Immature natural killer cell (primary cell): ENCODE results near the gene SORL1. TPM values are rescaled to one million over a fixed set of nuclear protein-coding genes. Genes with fewer than 3 reads are reported as not detected.
"Not testable (repeated sequence)": the region's sequence is repeated elsewhere in the genome, so short reads cannot be mapped to it uniquely, and the experiment has no call there.

ENCODE experiments used
- DNase-seq, 3 donors: peaks; one replicate each; pipeline ENCODE4 v3.0.0; 2022; ENCODE audit warnings: mixed read lengths in 1 of 3
- H3K27ac Mint-ChIP-seq, 6 donors: one replicate each; pipeline ENCODE4 v1.8.0; 2020; ENCODE audit warnings: mixed read lengths in 6 of 6, mild to moderate bottlenecking in 5 of 6, inconsistent platforms in 4 of 6, moderate library complexity in 3 of 6
- H3K27me3 Mint-ChIP-seq, 3 donors: one replicate each; pipeline ENCODE4 v1.8.0; 2020 to 2021; ENCODE audit warnings: low read depth in 3 of 3, mild to moderate bottlenecking in 3 of 3, mixed read lengths in 3 of 3, moderate library complexity in 3 of 3, inconsistent platforms in 1 of 3
- H3K36me3 Mint-ChIP-seq, 3 donors: one replicate each; pipeline ENCODE4 v1.8.0; 2020; ENCODE audit warnings: mixed read lengths in 3 of 3, inconsistent platforms in 2 of 3, mild to moderate bottlenecking in 2 of 3
- H3K4me1 Mint-ChIP-seq, 2 donors: one replicate each; pipeline ENCODE4 v1.8.0; 2020; ENCODE audit warnings: inconsistent platforms in 2 of 2, mild to moderate bottlenecking in 2 of 2, mixed read lengths in 2 of 2, moderate library complexity in 1 of 2
- H3K4me3 Mint-ChIP-seq, 5 donors: one replicate each; pipeline ENCODE4 v1.8.0; 2020; ENCODE audit warnings: mild to moderate bottlenecking in 5 of 5, mixed read lengths in 5 of 5, inconsistent platforms in 3 of 5, moderate library complexity in 3 of 5
- H3K9me3 Mint-ChIP-seq, 6 donors: one replicate each; pipeline ENCODE4 v1.8.0; 2020; ENCODE audit warnings: mild to moderate bottlenecking in 6 of 6, mixed read lengths in 6 of 6, inconsistent platforms in 4 of 6, moderate library complexity in 3 of 6
- polyA plus RNA-seq, 3 donors: library from polyadenylated mRNA; unstranded; fragments of 300-500 nt; fragmentation: Illumina TruSeq; gene quantifications; one replicate each; pipeline ENCODE4 v1.2.3, GENCODE V29; 2021

The SORL1 gene
- polyA plus RNA-seq, 3 donors from 2014 or later, result 125 to 281 (median 189) TPM

DNA sequence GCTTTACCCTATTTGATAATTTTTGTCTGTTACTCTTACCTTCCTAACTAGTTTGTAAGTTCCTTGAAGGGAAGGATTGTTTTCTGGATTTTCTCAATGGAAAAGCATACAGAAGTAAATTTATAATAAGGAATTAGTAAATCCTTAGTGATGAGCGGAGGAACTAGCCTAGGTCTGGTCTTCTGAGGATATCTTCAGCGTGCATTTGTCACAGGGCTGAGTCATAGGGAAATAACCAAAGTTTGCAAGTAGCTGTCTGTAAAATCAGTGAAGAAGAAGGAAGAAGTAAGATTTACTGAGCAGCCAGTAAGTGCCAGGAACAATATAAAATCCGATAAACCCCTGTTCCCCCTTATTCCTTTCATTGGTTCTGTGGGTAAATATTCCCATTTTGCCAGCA lies 163.4 kb downstream of the SORL1 start:
- Mint-ChIP-seq H3K27me3 (peaks cover 1 to 16% (median 5%) of the 10 kb centered on the region in 3 donors), H3K4me1 (no peaks in the 10 kb centered on the region), H3K4me3 (no peak overlapping the region), H3K9me3 (no peaks in the 10 kb centered on the region), H3K27ac (peak overlapping the region in 1 of 6 donors; percentile 19), H3K36me3 (peaks cover 27 to 85% (median 57%) of the 10 kb centered on the region in 3 donors)
- no peak for DNase-seq

GRCh38 chr11:121618516-121618915 lies 166.4 kb downstream of the SORL1 start:
- no peaks in the 10 kb centered on the region for H3K9me3 Mint-ChIP-seq
- H3K27me3 Mint-ChIP-seq, result peaks cover 1 to 18% (median 8%) of the 10 kb centered on the region in 3 donors
- no peak for DNase-seq
- H3K36me3 Mint-ChIP-seq, result peaks cover 38 to 92% (median 61%) of the 10 kb centered on the region in 3 donors
- no peak overlapping the region for H3K27ac Mint-ChIP-seq
- no peaks in the 10 kb centered on the region for H3K4me1 Mint-ChIP-seq
- H3K4me3 Mint-ChIP-seq, result no peak overlapping the region

DNA sequence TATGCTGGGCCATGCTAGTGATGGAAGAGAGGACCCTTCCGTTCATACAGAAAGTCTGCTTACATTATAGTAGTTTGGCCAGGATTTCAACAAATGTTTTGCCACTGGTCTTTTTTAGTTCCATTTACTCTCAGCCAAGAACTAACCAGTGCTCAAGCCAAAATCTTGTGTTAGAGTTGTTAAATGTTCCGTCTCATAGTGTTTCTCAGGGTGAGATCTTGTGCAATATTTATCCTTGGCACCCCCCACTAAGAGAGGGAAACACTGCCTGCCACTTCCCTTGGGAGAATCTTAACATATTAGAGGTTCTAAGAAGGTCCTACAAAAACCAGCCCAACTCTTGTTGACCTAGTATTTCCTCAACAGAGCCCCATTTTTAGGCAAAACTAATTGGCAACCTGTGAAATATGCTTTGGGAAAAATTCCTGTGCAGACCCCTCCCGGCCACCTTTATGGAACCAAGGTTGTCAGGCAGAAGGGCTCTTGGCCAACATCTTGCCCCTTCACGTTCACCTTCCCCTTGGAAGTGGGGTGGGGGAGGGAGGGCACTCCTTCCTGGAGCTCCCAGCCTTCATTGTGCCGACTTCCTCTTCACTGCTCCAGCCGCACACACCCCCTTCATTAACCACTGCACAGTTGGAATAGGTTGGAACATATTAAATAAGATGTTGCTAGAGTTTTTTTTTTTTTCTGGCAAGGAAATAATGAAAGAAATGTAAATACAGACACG lies 173.8 kb downstream of the SORL1 start:
- Mint-ChIP-seq H3K4me1 (no peaks in the 10 kb centered on the region), H3K4me3 (no peak overlapping the region), H3K36me3 (peaks cover 20 to 82% (median 49%) of the 10 kb centered on the region in 3 donors), H3K27me3 (peaks cover 4 to 19% (median 12%) of the 10 kb centered on the region in 3 donors), H3K9me3 (no peaks in the 10 kb centered on the region), H3K27ac (peak overlapping the region in 2 of 6 donors; percentile 57 to 72)
- DNase-seq, result no peak

GRCh38 chr11:121626507-121626875 lies 174.4 kb downstream of the SORL1 start:
- DNase-seq, result no peak
- Mint-ChIP-seq H3K9me3 (no peaks in the 10 kb centered on the region), H3K36me3 (peaks cover 18 to 78% (median 47%) of the 10 kb centered on the region in 3 donors), H3K4me3 (no peak overlapping the region), H3K27ac (peak overlapping the region in 1 of 6 donors; percentile 34), H3K27me3 (peaks cover 4 to 16% (median 11%) of the 10 kb centered on the region in 3 donors), H3K4me1 (no peaks in the 10 kb centered on the region)

DNA sequence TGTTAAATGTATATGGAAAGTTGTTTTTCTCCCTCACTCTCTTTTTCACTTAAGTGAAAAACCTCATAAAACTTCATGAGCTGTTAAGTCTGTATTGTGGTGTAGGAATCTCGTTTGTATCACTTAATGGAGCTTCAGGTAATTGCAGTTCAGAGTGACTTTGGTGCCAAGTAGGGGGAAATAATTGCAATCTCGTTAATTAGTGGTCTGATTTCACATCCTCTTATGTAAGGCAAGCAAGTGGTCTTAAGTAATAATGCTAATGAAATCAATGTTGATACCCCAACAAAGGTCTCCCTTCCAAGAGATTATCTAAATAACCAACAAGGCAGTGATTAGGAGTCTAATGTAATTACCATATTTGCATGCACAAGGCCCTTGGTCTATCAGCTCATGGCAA lies 174.9 kb downstream of the SORL1 start:
- Mint-ChIP-seq H3K9me3 (no peaks in the 10 kb centered on the region), H3K27ac (peak overlapping the region in 2 of 6 donors; percentile 4 to 29), H3K4me3 (no peak overlapping the region), H3K36me3 (peaks cover 17 to 74% (median 45%) of the 10 kb centered on the region in 3 donors), H3K27me3 (peaks cover 4 to 16% (median 11%) of the 10 kb centered on the region in 3 donors), H3K4me1 (no peaks in the 10 kb centered on the region)
- no peak for DNase-seq

DNA sequence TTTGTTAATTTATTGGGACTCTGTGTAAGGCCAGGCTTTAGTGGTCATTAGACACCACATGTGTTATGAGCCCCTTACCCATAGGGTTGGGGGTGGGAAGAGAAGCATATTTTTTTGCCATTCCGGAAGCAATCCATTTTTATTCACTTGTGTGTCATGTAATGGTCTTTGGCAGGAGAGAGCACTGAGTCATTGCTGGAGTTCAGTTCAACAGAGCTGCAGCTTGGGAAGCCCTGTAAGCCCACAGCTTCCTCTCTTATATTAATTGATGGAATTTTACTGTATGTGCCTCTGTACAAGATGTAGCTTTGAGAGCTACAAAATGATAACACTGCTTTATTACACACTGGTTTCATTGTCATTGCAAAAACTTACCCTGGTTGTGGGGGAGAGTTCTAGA lies 177.9 kb downstream of the SORL1 start:
- Mint-ChIP-seq H3K36me3 (peaks cover 11 to 60% (median 28%) of the 10 kb centered on the region in 3 donors), H3K4me1 (no peaks in the 10 kb centered on the region), H3K4me3 (no peak overlapping the region), H3K27me3 (peaks cover 0 to 17% (median 8%) of the 10 kb centered on the region in 3 donors), H3K27ac (peak overlapping the region in 1 of 6 donors; percentile 34), H3K9me3 (no peaks in the 10 kb centered on the region)
- no peak for DNase-seq

- peak overlapping the region in 1 of 6 donors; percentile 7 for H3K27ac Mint-ChIP-seq
- peaks cover 11 to 46% (median 19%) of the 10 kb centered on the region in 3 donors for H3K36me3 Mint-ChIP-seq
- no peak overlapping the region for H3K4me3 Mint-ChIP-seq
- DNase-seq, result no peak
- H3K9me3 Mint-ChIP-seq, result no peaks in the 10 kb centered on the region
- peaks cover 0 to 18% (median 15%) of the 10 kb centered on the region in 3 donors for H3K27me3 Mint-ChIP-seq
- no peaks in the 10 kb centered on the region for H3K4me1 Mint-ChIP-seq
These were observed 179.3 kb downstream of the SORL1 start for GRCh38 chr11:121631456-121631855.

DNA sequence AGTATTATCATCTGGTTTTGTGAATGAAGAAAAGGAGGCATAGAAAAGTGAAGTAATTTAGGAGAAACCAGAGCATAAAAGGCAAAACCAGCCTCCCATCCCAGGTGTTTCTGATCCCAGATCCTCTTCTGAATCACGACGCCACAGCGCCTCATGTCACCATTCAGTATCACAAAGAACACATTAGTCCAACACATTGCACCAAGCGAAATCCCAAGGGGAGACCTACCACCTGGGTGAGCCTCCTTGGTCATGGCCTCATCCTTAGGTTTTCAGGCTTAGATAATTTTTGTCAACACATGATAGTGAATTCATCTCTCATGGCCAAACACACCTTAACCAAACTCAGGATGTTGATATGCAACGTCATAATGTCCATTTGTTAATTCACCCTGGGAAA lies 182.2 kb downstream of the SORL1 start:
- H3K4me3 Mint-ChIP-seq, result no peak overlapping the region
- no peaks in the 10 kb centered on the region for H3K4me1 Mint-ChIP-seq
- no peaks in the 10 kb centered on the region for H3K9me3 Mint-ChIP-seq
- no peak for DNase-seq
- H3K27me3 Mint-ChIP-seq, result peaks cover 0 to 17% (median 11%) of the 10 kb centered on the region in 3 donors
- peak overlapping the region in 3 of 6 donors; percentile 3 to 12 (median 7) for H3K27ac Mint-ChIP-seq
- H3K36me3 Mint-ChIP-seq, result peaks cover 3 to 27% (median 5%) of the 10 kb centered on the region in 3 donors

DNA sequence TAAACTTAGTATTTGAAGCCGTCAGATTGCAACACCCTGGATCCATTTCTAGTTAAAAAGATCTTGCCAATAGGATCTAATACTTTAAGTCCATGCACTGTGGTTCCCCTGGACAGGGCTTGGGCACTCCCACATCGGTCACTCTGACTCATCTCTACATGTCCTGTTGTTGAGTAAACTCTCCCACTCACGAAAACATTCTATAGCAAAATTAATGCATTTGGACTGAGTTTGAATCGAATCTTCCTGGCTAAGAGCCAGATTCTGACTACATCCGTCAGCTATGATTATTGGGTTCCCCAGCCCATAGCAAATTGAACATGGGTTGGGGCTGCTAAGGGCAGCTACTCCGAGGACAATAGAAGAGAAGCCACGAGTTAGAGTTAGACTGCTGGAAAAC lies 182.8 kb downstream of the SORL1 start:
- H3K27me3 Mint-ChIP-seq, result peaks cover 0 to 17% (median 11%) of the 10 kb centered on the region in 3 donors
- H3K36me3 Mint-ChIP-seq, result peaks cover 3 to 21% (median 5%) of the 10 kb centered on the region in 3 donors
- H3K27ac Mint-ChIP-seq, result peak overlapping the region in 2 of 6 donors; percentile 3 to 65
- H3K4me1 Mint-ChIP-seq, result no peaks in the 10 kb centered on the region
- no peak for DNase-seq
- no peaks in the 10 kb centered on the region for H3K9me3 Mint-ChIP-seq
- no peak overlapping the region for H3K4me3 Mint-ChIP-seq

GRCh38 chr11:121636081-121636799 lies 184.1 kb downstream of the SORL1 start:
- DNase-seq, result no peak
- Mint-ChIP-seq H3K9me3 (no peaks in the 10 kb centered on the region), H3K36me3 (peaks cover 3 to 15% (median 5%) of the 10 kb centered on the region in 3 donors), H3K27me3 (peaks cover 0 to 17% (median 11%) of the 10 kb centered on the region in 3 donors), H3K27ac (peak overlapping the region in 2 of 6 donors; percentile 20 to 64), H3K4me3 (no peak overlapping the region), H3K4me1 (no peaks in the 10 kb centered on the region)

- H3K27ac Mint-ChIP-seq, result no peak overlapping the region
- no peak for DNase-seq
- H3K9me3 Mint-ChIP-seq, result no peaks in the 10 kb centered on the region
- H3K36me3 Mint-ChIP-seq, result peaks cover 3 to 13% (median 5%) of the 10 kb centered on the region in 3 donors
- H3K27me3 Mint-ChIP-seq, result peaks cover 0 to 17% (median 11%) of the 10 kb centered on the region in 3 donors
- no peaks in the 10 kb centered on the region for H3K4me1 Mint-ChIP-seq
- H3K4me3 Mint-ChIP-seq, result no peak overlapping the region
These were observed 184.7 kb downstream of the SORL1 start for GRCh38 chr11:121636800-121637176.

DNA sequence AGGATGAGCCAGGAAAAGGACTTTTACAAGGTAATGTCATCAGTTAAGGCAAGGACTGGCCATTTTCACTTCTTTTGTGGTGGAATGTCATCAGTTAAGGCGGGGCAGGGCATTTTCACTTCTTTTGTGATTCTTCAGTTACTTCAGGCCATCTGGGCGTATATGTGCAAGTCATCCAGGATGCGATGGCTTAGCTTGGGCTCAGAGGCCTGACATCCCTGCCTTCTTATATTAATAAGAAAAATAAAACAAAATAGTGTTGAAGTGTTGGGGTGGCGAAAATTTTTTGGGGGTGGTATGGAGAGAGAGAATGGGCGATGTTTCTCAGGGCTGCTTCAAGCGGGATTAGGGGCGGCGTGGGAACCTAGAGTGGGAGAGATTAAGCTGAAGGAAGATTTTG lies 185.5 kb downstream of the SORL1 start:
- DNase-seq, H3K4me3 Mint-ChIP-seq, H3K36me3 Mint-ChIP-seq, H3K4me1 Mint-ChIP-seq, H3K9me3 Mint-ChIP-seq: not testable (repeated sequence)
- H3K27ac Mint-ChIP-seq, result peak overlapping the region in 1 of 6 donors; percentile 17
- H3K27me3 Mint-ChIP-seq, result peaks cover 0 to 17% (median 11%) of the 10 kb centered on the region in 3 donors

DNA sequence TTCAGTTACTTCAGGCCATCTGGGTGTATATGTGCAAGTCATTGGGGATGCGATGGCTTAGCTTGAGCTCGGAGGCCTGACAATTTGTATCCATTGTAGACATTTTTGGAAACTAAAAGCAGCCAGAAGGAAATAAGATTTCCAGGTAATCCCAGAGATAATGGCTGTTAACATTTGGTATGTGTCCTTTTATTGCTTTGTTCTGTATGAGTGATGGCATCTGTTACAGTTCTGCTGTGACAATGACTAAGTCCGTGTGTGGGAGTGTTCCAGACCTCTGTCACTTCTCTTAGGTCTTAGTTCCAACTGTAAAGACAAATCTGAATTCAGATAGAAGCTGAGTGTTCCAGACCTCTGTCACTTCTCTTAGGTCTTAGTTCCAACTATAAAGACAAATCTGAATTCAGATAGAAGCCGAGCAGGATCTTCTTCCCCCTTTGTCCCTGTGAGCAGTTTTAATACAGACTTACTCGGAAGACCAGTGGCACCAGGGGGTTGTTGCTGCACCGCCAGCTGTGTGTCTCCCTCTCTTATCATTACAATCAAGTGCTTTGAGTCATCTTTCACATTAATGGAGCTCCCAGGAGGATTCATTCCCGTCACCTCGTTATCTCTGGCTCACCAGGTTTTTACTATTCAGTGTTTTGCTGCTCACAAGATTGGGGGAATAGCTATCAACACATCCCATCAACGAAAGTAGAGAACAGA lies 191.5 kb downstream of the SORL1 start:
- Mint-ChIP-seq H3K27me3 (peaks cover 0 to 9% (median 0%) of the 10 kb centered on the region in 3 donors), H3K36me3 (no peaks in the 10 kb centered on the region), H3K4me1 (no peaks in the 10 kb centered on the region), H3K9me3 (no peaks in the 10 kb centered on the region), H3K27ac (peak overlapping the region in 3 of 6 donors; percentile 41 to 59 (median 54)), H3K4me3 (no peak overlapping the region)
- DNase-seq, result no peak

GRCh38 chr11:121644187-121644512 lies 192.0 kb downstream of the SORL1 start:
- H3K4me3 Mint-ChIP-seq, result no peak overlapping the region
- peak overlapping the region in 3 of 6 donors; percentile 41 to 59 (median 54) for H3K27ac Mint-ChIP-seq
- no peaks in the 10 kb centered on the region for H3K9me3 Mint-ChIP-seq
- H3K4me1 Mint-ChIP-seq, result no peaks in the 10 kb centered on the region
- peaks cover 0 to 9% (median 0%) of the 10 kb centered on the region in 3 donors for H3K27me3 Mint-ChIP-seq
- no peaks in the 10 kb centered on the region for H3K36me3 Mint-ChIP-seq
- no peak for DNase-seq
